CD4-positive, alpha-beta T cell treated with Interleukin-15 for 1 hour (primary cell): ENCODE data around the gene IL4I1.

Source experiments
- DNase-seq: peaks from one replicate; pipeline ENCODE4 v3.0.0-alpha.2; 2020

The IL4I1 gene

GRCh38 chr19:49877879-49878743 lies 18.6 kb downstream of the IL4I1 start:
- peak; percentile 98 for DNase-seq

GRCh38 chr19:49877020-49877878 lies 19.4 kb downstream of the IL4I1 start, which contains the start of the genes AKT1S1 and TBC1D17:
Gene AKT1S1, minus strand, starts transcription at chr19:49877355. Its CDS starts 4,060 bp downstream, at chr19:49873295.
Gene TBC1D17, plus strand, starts transcription at chr19:49877702. Its CDS starts 22 bp downstream, at chr19:49877724.
- DNase-seq = peak; percentile 100

- DNase-seq = peak; percentile 99
Observed at GRCh38 chr19:49876422-49877019, 20.2 kb downstream of the IL4I1 start.

- DNase-seq = peak; percentile 60
Observed at GRCh38 chr19:49875857-49876421, 20.7 kb downstream of the IL4I1 start.

- no peak for DNase-seq
Observed at GRCh38 chr19:49875177-49875576, 21.5 kb downstream of the IL4I1 start.

GRCh38 chr19:49874503-49875157 lies 22.1 kb downstream of the IL4I1 start:
- no peak for DNase-seq

- no peak for DNase-seq
Observed at GRCh38 chr19:49873834-49874233, 22.9 kb downstream of the IL4I1 start.

GRCh38 chr19:49873129-49873521 lies 23.6 kb downstream of the IL4I1 start:
- no peak for DNase-seq

- DNase-seq = no peak
Observed at GRCh38 chr19:49872245-49873128, 24.2 kb downstream of the IL4I1 start.

GRCh38 chr19:49871349-49871985 lies 25.2 kb downstream of the IL4I1 start:
- DNase-seq = no peak

- DNase-seq = no peak
Observed at GRCh38 chr19:49870309-49870901, 26.3 kb downstream of the IL4I1 start.

GRCh38 chr19:49869484-49870308 lies 27.0 kb downstream of the IL4I1 start:
- DNase-seq = peak; percentile 98

GRCh38 chr19:49869009-49869483 lies 27.6 kb downstream of the IL4I1 start:
- DNase-seq = no peak

GRCh38 chr19:49866933-49867782 lies 29.5 kb downstream of the IL4I1 start, which contains the start of gene PNKP:
Gene PNKP, minus strand, starts transcription at chr19:49867576. Its CDS starts 372 bp downstream, at chr19:49867204.
- peak; percentile 88 for DNase-seq

GRCh38 chr19:49864890-49865289 lies 31.8 kb downstream of the IL4I1 start:
- DNase-seq = no peak

- no peak for DNase-seq
Observed at GRCh38 chr19:49863935-49864320, 32.8 kb downstream of the IL4I1 start.

GRCh38 chr19:49863254-49863934 lies 33.3 kb downstream of the IL4I1 start:
- no peak for DNase-seq
